Stomach (tissue), 4 donors: ENCODE results near the gene NAV2.

Source experiments
- POLR2A ChIP-seq, 4 donors: fragments of 450-650 bp; IDR thresholded peaks; one replicate each; pipeline ENCODE4 v1.6.1; 2016; ENCODE audit warnings: antibody characterized with exemption in 4 of 4, control low read depth in 2 of 4, mild to moderate bottlenecking in 1 of 4, moderate library complexity in 1 of 4
- POLR2AphosphoS5 ChIP-seq, 3 donors: sonication (generic); formaldehyde crosslinking; IDR thresholded peaks; one replicate each; pipeline ENCODE4 v1.6.1; 2016; ENCODE audit warnings: antibody characterized with exemption in 3 of 3
- TF ChIP-seq, protein P1 (sequence below), 7 experiments: fragments of 450-650 bp in 4 of 7; fragments of 200-600 bp in 3 of 7; sonication (generic) in 3 of 7; IDR thresholded peaks; one replicate each; pipeline ENCODE4 v1.5.1; 2016 to 2019; ENCODE audit warnings: antibody characterized with exemption in 7 of 7, control low read depth in 2 of 7, mild to moderate bottlenecking in 1 of 7

GRCh38 chr11:19802773-19803293 lies 90.2 kb downstream of the NAV2 start:
- TF ChIP-seq, protein P1, sequence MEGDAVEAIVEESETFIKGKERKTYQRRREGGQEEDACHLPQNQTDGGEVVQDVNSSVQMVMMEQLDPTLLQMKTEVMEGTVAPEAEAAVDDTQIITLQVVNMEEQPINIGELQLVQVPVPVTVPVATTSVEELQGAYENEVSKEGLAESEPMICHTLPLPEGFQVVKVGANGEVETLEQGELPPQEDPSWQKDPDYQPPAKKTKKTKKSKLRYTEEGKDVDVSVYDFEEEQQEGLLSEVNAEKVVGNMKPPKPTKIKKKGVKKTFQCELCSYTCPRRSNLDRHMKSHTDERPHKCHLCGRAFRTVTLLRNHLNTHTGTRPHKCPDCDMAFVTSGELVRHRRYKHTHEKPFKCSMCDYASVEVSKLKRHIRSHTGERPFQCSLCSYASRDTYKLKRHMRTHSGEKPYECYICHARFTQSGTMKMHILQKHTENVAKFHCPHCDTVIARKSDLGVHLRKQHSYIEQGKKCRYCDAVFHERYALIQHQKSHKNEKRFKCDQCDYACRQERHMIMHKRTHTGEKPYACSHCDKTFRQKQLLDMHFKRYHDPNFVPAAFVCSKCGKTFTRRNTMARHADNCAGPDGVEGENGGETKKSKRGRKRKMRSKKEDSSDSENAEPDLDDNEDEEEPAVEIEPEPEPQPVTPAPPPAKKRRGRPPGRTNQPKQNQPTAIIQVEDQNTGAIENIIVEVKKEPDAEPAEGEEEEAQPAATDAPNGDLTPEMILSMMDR (IDR thresholded peaks at IDR 0.05) = no peak
- TF ChIP-seq POLR2A (IDR thresholded peaks at IDR 0.05) (no peak), POLR2AphosphoS5 (IDR thresholded peaks at IDR 0.05) (no peak)
